ENCODE measurements around the gene SEC63.
"Not testable (repeated sequence)": the region's sequence is repeated elsewhere in the genome, so short reads cannot be mapped to it uniquely, and the experiment has no call there.

The SEC63 gene

DNA sequence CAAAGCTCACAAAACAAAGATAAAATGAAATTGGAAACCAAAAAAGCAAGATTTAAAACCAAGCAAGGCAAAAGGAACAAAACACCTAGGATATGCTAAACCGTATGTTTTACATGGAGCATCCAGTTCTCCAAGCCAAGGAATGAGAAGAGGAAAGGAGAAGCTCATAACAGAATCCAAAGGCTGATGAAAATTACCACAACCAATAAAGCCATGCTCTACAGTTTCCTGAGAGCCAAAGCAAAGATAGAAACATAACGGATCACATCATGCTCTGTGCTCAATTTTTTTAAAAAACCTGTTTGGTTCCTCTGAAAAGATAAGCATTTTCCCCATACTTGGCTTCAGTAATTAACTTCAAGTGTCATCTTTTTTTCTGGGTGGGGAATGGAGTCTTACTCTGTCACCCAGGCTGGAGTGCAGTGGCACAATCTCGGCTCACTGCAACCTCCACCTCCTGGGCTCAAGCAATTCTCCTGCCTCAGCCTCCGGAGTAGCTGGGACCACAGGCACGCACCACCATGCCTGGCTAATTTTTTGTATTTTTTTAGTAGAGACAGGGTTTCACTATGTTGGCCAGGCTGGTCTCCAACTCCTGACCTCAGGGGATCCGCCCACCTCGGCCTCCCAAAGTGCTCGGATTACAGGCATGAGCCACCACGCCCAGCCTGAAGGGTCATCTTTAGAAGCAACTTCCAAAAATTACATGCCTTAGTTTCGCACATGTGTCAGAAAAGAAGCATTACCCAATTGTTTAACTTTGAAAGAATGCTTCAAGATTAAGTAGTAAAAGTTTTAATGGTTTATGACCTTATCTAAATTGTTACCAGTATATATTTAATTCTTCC lies 31.1 kb downstream of the SEC63 start:
- not testable (repeated sequence) for DNase-seq

DNA sequence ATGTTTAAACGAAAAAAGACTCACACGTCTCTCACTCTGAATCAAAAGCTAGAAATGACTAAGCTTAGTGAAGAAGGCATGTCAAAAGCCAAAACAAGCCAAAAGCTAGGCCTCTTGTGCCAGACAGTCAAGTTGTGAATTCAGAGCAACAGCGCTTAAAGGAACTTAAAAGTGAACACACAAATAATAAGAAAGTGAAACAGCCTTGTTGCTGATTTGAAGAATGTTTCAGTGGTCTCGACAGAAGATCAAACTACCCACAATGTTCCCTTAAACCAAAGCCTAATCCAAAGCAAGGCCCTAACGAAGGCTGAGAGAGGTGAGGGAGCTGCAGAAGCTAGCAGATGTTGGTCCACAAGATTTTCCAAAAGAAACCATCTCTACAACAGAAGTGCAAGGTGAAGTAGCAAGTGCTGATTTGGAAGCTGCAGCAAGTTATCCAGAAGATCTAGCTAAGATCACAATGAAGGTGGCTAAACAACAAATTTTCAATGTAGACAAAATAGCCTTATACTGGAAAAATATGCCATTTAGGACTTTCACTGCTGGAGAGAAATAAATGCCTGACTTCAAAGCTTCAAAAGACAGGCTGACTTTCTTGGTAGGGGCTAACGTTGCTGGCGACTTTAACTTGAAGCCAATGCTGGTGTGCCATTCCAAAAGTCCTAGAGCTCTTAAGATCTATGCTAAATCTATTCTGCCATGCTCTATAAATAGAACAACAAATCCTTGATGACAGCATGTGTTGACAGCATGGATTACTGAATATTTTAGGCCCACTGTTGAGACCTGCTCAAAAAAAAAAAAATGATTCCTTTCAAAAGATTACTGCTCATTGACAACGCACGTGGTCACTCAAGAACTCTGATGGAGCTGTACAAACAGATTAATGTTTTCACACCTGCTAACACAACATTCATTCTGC lies 40.3 kb downstream of the SEC63 start:
- DNase-seq = no peak

DNA sequence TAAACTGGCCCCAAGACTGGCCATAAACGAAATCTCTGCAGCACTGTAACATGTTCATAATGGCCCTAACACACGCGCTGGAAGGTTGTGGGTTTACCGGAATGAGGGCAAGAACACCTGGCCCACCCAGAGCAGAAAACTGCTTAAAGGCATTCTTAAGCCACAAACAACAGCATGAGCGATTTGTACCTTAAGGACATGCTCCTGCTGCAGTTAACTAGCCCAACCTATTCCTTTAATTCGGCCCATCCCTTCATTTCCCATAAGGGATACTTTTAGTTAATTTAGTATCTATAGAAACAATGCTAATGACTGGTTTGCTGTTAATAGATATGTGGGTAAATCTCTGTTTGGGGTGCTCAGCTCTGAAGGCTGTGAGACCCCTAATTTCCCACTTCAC lies 41.0 kb downstream of the SEC63 start:
- DNase-seq = not testable (repeated sequence)

DNA sequence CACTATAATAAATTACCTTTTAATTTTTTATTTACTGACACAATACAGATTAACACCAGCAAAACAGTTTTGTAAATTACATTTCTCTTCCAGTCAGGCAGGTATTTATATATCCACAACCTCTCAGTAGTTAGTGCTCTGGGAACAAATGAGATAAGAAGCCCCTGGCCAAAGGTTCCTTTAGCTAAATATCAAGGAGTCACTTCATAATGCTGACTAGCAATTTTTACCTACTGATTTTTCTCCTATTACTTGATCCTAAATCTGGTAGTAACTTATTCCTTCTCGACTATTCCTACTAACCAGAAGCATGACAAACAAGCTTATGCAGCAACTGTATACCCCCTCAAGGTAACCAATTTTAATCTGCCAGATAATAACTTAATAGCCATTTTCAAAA lies 46.3 kb downstream of the SEC63 start:
- no peak for DNase-seq

DNA sequence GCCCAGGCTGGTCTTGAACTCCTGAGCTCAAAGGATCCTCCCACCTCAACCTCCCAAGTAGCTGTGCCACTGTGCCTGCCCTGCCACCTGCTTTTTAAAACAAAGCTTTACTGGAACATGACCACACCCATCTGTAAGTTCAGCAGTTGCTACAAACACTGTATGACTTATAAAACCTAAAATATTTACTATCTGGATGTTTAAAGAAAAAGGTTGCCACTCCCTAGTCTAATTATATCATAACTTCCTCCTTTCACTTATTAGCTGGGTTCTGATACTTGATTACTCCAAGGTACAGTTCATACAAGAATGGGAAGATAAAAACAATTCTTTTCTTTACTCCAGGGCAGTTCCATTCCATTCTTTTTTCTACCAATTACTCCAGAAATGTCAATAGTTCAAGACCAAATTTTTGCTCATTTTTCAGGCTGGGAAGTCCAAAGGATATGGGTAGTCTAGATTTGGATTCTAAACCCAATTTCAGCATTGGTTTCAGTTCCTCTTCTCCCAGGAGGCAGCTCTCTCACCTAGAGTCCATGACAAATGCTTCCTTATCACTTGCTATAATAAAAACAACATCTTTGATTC lies 63.1 kb downstream of the SEC63 start:
- peak in 1 of 2 experiments; percentile 8 for DNase-seq

DNA sequence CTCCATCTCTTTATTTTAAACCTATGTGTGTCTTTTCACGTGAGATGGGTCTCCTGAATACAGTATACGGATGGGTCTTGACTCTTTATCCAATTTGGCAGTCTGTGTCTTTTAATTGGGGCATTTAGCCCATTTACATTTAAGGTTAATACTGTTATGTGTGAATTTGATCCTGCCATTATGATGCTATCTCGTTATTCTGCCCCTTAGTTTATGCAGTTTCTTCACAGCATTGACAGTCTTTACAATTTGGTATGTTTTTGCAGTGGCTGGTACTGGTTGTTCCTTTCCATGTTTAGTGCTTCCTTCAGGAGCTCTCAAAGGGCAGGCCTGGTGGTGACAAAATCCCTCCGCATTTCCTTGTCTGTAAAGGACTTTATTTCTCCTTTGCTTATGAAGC lies 67.6 kb downstream of the SEC63 start:
- DNase-seq = not testable (repeated sequence)

DNA sequence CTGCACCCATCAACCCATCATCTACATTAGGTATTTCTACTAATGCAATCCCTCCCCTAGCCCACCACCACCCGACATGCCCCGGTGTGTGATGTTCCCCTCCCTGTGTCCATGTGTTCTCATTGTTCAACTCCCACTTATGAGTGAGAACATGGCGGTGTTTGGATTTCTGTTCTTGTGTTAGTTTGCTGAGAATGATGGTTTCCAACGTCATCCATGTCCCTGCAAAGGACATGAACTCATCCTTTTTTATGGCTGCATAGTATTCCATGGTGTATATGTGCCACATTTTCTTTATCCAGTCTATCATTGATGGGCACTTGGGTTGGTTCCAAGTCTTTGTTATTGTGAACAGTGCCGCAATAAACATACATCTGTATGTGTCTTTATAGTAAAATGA lies 72.1 kb downstream of the SEC63 start:
- not testable (repeated sequence) for DNase-seq

DNA sequence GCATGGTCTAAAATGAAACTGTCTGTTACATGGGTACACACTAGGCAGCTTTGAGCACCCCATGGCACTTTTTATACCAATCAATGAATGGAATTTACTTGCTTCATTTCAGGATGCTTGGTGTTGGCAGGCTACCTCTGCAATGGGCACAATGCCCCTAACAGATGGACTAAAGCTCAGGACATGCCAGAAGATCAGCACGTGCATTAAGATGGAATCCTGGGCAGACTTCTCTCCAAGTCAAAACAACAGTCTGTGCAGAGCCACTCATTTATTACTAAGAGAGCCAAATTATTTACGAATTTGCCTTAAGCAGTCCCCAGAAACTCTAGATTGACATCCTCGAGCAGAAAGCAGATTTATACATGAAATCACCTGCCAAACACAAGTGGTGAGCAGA lies 78.1 kb downstream of the SEC63 start:
- no peak for DNase-seq

DNA sequence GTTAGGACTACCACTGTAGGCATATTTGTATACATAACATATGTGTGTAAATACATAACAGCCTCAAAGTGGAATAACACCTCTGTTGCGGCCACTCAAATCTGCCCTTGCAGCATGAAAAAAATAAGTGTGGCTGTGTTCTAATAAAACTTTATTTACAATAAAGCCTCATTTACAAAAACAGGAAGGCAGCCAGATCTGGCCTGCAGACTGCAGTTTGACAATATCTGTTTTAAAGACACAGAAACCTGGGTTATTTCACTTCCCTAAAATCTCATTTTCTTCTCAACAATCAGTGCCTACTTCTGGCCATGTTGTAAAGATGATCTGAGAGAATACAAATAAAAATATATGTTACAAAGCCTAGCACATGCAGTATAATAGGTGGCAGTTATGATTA lies 80.0 kb downstream of the SEC63 start:
- DNase-seq = no peak

DNA sequence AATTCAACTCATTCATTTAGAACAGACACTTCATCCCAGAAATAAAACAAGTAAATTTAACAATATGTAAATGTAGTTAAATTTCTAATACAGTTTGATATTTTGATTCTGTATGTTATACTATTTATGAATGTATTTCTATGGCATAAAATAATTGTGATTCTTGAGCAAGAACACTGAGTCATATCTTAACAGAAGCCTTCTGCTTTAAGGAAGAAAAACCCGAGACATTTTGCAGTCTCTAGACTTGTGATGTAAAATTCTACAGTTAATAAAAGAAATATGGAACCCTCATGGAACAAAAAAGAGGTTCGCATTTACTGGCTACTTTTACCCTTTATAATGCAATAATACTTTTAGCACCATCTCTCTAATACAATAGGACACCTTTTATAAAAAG lies 86.0 kb downstream of the SEC63 start:
- no peak for DNase-seq

DNA sequence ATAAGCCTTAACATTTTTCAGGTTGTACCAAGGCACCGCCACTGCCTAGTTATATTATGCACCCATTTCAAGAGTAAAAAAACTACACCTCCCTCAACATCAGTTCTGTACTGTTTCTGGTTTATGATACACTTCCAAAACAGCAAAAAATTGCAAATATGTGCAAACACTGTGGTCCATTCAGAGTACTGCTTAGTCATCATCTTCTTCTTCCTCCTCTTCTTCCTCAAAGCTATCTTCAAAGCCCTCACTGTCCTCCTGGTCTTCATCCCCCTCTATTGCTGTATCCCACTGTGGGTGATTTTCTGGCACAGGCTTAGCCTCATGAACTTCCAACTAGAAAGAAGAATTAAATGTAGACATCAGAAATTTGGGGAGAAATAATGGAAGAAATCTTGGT lies 86.5 kb downstream of the SEC63 start:
- DNase-seq = not testable (repeated sequence)

DNA sequence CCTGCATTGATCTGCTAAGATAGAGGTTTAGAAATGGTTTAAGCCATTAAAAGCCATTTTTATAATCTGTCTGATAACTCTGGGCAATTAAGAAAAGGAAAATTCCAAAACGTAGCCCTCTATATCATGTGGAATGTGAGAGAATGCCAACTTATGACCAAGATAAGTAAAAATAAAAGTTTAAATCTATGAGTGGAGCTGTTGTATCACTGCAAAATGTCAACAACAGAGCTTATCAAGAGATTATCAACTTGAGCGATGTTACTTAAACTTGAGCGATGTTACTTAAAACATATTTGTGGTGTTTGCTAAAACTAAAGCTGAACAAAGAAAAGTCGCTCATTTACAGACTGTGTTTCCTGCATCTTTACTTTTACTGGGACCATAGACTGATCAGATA lies 87.0 kb downstream of the SEC63 start:
- no peak for DNase-seq

DNA sequence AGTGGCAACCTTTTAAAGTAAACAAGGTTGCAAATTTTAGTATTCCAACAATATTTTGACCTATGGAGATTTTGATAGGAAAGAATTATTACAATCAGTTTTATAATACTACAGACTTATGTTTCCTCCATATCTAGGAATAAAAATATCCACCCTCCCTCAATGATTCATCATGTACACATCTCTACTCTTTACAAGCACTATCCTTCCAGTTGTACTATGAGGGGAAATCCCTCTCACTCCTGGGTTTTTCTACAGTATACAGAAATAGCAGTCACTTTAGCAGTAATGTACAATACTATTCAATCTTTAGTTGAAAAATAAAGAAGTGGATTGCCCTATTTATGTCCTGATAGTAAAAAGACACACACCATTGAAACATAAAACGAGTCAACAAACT lies 87.6 kb downstream of the SEC63 start:
- no peak for DNase-seq

DNA sequence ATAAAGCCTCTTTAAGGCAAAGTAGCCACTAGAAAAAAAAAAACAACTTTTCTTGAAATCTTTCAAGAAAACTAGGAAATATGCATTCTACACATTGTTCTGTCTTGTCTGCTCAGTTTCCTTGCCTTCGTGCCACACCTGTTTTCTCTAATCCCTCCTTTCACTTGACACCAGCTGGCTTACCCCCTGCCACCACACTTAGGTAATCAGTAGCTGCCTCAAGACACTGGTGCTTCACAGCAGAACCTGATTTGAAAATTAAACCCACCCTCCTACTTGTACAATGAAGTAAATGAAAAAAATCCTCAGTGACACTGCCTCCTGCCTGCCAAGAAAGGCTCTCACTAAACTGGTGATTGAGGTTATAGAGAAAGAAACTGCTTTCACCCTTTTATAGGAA lies 88.1 kb downstream of the SEC63 start:
- no peak for DNase-seq

DNA sequence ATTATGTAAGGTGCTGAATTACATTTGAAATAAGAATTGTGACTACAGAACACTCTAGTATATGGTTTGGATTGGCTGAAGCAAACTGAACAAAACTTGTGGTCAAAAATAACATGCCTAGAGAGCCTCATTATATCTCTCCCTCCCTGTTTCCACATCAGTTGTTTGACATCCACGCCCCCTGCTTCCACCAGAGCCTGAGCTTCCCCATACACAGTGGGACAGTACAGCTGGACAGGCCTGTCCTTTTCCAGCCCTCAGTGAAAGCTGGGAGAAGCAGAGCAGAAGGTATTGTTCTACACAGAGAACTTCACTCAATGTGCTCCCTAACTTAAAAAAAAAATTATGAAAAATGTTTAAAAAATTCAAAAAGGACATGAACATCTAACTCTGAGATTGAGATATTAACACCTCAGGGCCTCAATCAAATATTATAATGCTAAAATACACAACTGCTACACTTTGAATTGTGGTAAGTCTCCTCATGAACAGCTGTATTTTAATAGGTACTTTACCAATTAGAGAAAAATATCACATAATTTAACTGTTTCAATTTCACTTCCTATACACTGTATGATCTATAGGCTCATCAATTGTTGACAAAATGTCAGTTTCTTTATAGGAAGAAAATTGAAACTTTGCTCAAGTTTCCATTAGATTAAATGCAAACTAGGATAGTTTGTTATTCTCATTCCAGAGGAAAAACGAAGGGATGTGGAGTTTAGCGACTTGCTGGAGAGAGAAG lies 89.0 kb downstream of the SEC63 start:
- DNase-seq = no peak

DNA sequence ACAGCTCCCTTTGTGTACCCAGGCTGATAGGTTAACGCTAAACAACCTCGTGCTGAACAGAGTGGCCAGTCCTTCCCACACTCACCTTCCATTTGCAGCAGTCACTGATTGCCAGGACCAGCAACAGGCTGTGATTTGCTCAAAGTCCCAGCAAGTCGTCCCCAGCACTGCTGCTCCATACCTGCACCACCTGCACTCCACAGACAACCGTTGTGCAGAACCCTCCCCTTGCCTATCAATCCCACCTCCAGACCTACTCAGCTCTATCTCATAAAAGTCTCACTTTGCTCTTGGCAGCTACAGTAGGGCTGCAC lies 90.7 kb downstream of the SEC63 start:
- DNase-seq = no peak

DNA sequence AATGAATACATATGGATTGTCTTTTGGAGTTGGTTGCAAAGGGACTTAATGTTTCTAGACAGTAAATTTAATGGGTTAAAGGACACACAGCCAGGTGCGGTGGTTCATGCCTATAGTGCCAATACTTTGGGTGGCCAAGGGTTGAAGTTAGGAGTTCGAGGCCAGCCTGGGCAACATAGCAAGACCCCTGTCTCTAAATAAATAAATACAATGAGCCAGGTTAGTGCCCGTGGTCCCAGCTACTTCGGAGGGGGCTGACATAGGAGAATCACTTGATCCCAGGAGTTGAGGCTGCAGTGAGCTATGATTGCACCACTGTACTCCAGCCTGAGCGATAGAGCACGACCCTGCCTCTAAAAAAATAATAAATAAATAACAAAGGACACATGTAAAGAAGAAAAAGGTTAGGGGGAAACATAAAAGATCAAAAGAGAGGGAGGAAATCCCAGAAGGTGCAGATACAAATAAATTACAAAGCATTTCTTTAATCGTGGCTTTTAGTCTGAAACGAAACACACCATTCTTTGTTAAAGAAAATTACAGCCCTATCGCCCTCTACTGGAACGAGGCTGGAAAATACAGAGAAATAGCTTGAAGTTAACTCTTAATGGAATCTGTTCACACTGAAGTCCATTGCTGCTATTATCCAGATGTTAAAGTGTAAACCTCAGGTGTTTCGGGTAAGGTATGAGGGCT lies 91.3 kb downstream of the SEC63 start:
- peak in 1 of 2 experiments; percentile 46 for DNase-seq

DNA sequence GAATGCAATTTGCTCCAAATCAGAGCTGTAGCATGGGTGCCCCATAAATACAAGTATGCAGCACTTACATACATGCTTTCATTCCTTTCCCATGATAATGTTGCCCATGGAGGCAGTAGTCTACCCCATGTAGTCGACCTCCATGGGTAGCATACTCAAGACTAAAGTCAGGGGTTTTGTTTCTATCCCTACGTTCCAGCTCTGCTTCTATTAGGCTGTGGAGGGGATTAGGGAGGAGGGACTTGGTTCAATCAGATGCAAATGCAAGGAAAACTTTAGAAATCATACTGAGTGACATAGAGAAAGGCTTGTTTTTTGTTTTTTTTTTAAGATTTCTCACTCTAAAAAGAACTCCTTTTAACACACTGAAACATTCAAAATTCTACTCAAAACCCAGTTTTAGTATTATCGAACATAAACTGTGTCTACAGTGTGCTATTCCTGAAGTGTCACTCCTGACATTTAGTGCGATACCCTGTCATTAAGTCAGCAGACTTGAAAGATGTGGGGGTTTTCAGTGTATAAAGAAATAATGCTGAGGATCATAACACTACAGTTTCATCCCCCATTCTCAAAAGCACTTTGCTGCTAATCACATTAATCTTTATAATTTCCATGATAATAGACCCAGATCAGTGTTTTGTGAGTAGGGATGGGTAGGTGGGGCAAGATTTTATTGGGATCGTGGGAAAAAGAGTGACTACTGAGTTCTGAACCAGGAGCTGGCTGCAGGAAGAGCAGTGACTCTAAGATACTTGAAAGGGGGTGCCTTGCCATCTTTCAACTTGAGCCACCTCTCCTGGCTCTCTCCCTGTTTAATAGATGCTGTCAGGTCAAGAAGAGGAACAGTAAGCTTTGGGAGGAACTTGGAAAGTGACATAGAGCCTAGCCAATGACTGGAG lies 93.5 kb downstream of the SEC63 start:
- DNase-seq = no peak

DNA sequence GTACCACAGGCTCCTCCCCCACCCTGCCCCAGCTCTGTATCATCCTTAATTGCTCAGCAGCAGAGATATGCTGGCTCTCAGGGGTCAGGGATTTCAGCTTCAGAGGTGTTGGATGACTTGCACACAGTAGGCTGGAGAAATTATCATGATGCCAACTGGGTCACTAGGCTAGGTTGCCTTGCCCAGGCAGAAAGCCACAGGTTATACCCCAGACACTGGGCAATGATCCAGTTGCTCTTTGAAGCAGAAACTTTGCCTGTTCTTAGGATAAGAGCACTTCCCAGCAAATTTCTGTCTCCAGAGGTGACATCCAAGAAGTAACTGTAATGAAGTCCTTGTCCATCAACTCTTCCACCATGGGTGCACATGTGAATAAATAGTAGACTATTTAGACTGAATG lies 95.6 kb downstream of the SEC63 start:
- DNase-seq = no peak

DNA sequence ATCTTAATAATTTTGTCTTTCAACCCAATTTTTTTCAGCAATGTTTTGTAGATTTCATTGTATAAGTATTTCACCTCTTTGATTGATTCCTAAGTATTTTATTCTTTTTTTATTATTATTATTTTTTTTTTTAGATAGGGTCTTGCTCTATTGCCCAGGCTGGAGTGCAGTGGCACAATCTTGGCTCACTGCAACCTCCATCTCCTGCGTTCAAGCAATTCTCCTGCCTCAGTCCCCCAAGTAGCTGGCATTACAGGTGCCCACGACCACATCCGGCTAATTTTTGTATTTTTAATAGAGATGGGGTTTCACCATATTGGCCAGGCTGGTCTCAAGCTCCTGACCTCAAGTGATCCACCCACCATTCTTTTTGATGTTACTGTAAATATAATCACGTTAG lies 97.0 kb downstream of the SEC63 start:
- not testable (repeated sequence) for DNase-seq

DNA sequence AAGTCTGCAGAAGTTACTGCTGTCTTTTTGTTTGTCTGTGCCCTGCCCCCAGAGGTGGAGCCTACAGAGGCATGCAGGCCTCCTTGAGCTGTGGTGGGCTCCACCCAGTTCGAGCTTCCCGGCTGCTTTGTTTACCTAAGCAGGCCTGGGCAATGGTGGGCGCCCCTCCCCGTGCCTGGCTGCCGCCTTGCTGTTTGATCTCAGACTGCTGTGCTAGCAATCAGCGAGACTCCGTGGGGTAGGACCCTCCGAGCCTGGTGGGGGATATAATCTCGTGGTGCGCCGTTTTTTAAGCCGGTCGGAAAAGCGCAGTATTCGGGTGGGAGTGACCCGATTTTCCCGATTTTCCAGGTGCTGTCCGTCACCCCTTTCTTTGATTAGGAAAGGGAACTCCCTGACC lies 97.9 kb downstream of the SEC63 start:
- not testable (repeated sequence) for DNase-seq

Measured in SW 1271 (cell line).